Measurements from ENCODE around the gene ZNF446.

DNA sequence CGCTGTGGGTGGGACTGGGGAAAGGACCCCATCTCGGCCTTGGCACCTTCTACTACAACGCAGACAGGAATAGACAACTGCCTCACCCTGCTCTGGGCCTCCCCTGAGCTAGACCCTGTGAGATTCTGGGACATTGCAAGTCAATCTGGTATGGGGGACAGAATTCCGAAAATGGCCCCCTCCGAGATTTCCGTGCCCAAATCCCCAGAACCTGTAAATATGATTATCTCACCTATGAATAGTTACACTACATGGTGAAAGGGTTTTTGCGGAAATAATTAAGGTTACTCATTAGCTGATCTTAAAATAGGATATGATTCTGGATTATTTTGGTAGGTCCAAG, 44.1 kb downstream of the ZNF446 start:
- TF ChIP-seq EZH2 (IDR thresholded peaks at IDR 0.05; ENCODE audit: low read length, missing control alignments), result no peak
- TF ChIP-seq, protein P1, sequence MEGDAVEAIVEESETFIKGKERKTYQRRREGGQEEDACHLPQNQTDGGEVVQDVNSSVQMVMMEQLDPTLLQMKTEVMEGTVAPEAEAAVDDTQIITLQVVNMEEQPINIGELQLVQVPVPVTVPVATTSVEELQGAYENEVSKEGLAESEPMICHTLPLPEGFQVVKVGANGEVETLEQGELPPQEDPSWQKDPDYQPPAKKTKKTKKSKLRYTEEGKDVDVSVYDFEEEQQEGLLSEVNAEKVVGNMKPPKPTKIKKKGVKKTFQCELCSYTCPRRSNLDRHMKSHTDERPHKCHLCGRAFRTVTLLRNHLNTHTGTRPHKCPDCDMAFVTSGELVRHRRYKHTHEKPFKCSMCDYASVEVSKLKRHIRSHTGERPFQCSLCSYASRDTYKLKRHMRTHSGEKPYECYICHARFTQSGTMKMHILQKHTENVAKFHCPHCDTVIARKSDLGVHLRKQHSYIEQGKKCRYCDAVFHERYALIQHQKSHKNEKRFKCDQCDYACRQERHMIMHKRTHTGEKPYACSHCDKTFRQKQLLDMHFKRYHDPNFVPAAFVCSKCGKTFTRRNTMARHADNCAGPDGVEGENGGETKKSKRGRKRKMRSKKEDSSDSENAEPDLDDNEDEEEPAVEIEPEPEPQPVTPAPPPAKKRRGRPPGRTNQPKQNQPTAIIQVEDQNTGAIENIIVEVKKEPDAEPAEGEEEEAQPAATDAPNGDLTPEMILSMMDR (conservative IDR thresholded peaks at IDR 0.05 in 1 of 2, IDR thresholded peaks at IDR 0.05 in 1 of 2; ENCODE audit: low read depth in 1 of 2, low read length in 2 of 2), result no peak
